Urinary bladder (tissue), 4 donors: ENCODE measurements around the gene NT5C3A. TPM values are rescaled to one million over a fixed set of nuclear protein-coding genes. Genes with fewer than 3 reads are reported as not detected.

Source experiments
- DNase-seq: peaks from one replicate; pipeline ENCODE4 v3.0.0-alpha.2; 2015; ENCODE audit errors: extremely low spot score
- H3K27ac ChIP-seq: one replicate; pipeline ENCODE4 v1.5.1; 2013; ENCODE audit warnings: low read depth, mild to moderate bottlenecking, moderate library complexity
- H3K36me3 ChIP-seq: one replicate; pipeline ENCODE4 v1.6.1; 2013; ENCODE audit warnings: mild to moderate bottlenecking, moderate library complexity; ENCODE audit not compliant: insufficient read depth
- H3K4me1 ChIP-seq: one replicate; pipeline ENCODE4 v1.6.1; 2013; ENCODE audit warnings: mild to moderate bottlenecking, moderate library complexity; ENCODE audit not compliant: insufficient read depth
- H3K4me3 ChIP-seq: one replicate; pipeline ENCODE4 v1.5.1; 2013; ENCODE audit warnings: low read depth, low read length
- whole genome bisulfite sequencing: extraction: QIAGEN DNeasy Blood & Tissue Kit; methylation state at CpG from one replicate; pipeline ENCODE4 v1.1.7; 2013; 5-methylcytosine and 5-hydroxymethylcytosine counted together
- polyA plus RNA-seq: library from polyadenylated mRNA; stranded (reverse); fragments of 200-250 nt; gene quantifications from one replicate; pipeline ENCODE4 v1.2.3, GENCODE V29; 2013
- total RNA-seq: library from RNA; depleted of rRNA; stranded (reverse); fragments of >200 nt; gene quantifications from one replicate; pipeline ENCODE4 v1.2.3, GENCODE V29; 2014
- donor health status: healthy with polysubstance abuse.
- donor health status: healthy.

NT5C3A gene
- total and polyA plus RNA-seq, 2 donors = 15.8 to 61.4 TPM

DNA sequence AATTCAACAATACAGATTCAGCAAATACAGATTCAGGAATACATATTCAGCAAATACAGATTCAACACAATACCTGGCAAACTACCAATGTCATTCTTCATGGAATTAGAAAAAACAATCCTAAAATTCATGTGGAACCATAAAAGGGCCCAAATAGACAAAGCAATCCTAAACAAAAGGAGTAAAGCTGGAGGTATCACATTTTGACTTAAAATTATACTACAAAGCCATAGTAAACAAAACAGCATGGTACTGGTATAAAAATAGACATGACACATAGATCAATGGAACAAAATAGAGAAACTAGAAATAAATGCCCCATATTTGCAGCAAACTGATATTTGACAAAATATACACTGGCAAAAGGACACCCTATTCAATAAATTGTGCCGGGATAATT is 3.4 kb upstream of the NT5C3A start:
- Histone ChIP-seq H3K27ac (no peak overlapping the region), H3K4me1 (no peaks in the 10 kb centered on the region), H3K4me3 (no peak overlapping the region), H3K36me3 (no peaks in the 10 kb centered on the region)
- no peak for DNase-seq
- 99% methylated on average over 1 of the region's 1 CpG for WGBS

DNA sequence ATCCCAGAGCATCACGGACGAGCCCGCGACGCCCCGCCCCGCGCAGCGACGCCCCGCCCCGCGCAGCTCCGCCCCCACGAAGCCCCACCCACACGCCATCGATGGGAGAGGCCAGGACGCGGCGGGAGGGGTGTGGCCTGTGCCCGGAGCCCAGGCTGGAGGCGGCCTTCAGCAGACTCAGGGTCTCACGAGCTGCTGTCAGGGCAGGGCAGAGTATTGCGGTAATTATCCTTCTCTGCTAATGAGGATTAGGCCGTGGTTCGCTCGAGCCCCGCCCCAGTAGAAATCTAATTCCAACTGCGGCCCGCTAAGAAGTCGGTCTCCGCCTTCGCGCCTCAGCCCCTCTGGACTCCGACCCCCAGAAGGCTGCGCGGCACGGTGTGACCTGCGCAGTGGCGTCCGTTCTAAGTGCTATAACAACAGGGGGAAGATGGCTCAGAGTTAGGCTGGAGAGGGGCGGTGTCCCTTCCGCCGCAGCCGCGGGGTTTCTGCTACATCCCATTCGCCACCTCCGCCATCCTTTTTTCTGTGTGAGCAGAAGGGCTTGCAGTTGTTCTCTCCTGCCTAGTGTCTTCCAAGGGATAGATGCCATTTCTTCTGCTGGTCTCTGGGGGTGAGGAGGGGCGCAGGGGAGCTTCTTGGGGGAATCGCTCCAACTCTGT is 337 bp upstream of the NT5C3A start:
- Histone ChIP-seq H3K27ac (peak overlapping the region; percentile 90), H3K36me3 (no peaks in the 10 kb centered on the region), H3K4me1 (no peaks in the 10 kb centered on the region), H3K4me3 (peak overlapping the region; percentile 65)
- WGBS = under 1% methylated on average over 50 of the region's 50 CpGs
- peak; percentile 88 for DNase-seq

- WGBS = 29% methylated on average over 8 of the region's 8 CpGs
- no peaks in the 10 kb centered on the region for H3K4me1 ChIP-seq
- no peaks in the 10 kb centered on the region for H3K36me3 ChIP-seq
- no peak overlapping the region for H3K4me3 ChIP-seq
- DNase-seq = no peak
- no peak overlapping the region for H3K27ac ChIP-seq
Observed at GRCh38 chr7:33061282-33061937, 1.2 kb downstream of the NT5C3A start.

DNA sequence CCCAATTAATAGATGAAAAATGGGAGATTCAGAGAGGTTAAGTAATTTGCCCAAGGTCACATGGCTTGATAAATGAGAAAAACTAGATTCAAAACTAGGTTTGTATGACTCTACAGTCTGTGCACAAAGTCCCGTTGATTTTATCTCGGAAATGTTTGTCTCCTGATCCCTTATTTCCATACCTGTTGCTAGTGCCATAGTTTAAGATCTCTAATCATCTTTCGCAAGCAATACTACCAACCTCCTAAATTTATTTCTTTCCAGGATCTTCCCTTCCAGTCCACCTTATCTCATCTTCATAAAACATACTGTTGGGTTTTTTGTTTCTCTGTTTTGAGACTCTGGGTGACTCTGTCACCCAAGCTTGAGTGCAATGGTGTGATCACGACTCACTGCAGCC is 2.9 kb downstream of the NT5C3A start:
- no peaks in the 10 kb centered on the region for H3K36me3 ChIP-seq
- H3K4me3 ChIP-seq = no peak overlapping the region
- no peak for DNase-seq
- no peak overlapping the region for H3K27ac ChIP-seq
- 60% methylated on average over 4 of the region's 4 CpGs for WGBS
- no peaks in the 10 kb centered on the region for H3K4me1 ChIP-seq

GRCh38 chr7:33055158-33055557 is 7.4 kb downstream of the NT5C3A start:
- DNase-seq = no peak
- H3K36me3 ChIP-seq = no peaks in the 10 kb centered on the region
- 97% methylated on average over 5 of the region's 5 CpGs for WGBS
- no peaks in the 10 kb centered on the region for H3K4me1 ChIP-seq
- no peak overlapping the region for H3K27ac ChIP-seq
- no peak overlapping the region for H3K4me3 ChIP-seq

DNA sequence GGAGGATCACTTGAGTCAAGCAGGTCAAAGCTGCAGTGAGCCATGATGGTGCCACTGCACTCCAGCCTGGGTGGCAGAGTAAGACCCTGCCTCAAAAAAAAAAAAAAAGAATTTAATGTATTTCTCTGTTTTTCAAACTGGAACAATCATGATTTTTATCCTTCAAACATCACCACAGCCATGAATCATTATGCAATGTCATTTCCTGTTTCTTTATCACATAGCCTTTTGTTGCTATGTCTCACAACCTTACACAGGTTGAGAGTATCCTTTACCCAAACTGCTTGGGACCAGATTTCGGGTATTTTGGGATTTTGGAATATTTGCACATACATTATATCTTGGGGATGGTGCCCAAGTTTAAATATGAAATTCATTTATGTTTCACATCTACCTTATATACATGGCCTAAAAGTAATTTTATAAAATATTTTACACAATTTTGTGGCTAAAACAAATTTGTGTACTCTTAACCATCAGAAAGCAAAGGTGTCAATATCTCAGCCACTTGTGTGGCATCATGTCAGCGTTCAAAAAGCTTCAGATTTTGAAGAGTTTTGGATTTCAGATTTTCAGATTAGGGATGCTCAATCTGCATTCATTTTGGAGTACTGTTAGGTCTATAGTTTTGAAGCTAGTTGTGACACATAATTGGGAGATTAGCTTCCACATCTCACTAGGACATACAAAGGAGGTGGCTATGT is 8.2 kb downstream of the NT5C3A start:
- Histone ChIP-seq H3K4me1 (no peaks in the 10 kb centered on the region), H3K36me3 (no peaks in the 10 kb centered on the region), H3K4me3 (no peak overlapping the region), H3K27ac (no peak overlapping the region)
- WGBS = 88% methylated on average over 2 of the region's 2 CpGs
- no peak for DNase-seq

- DNase-seq = no peak
- 57% methylated on average over 1 of the region's 1 CpG for WGBS
- Histone ChIP-seq H3K27ac (no peak overlapping the region), H3K4me1 (no peaks in the 10 kb centered on the region), H3K36me3 (no peaks in the 10 kb centered on the region), H3K4me3 (no peak overlapping the region)
Observed at GRCh38 chr7:33053721-33054120, 8.9 kb downstream of the NT5C3A start.

GRCh38 chr7:33050535-33051318 is 11.8 kb downstream of the NT5C3A start:
- Histone ChIP-seq H3K36me3 (no peaks in the 10 kb centered on the region), H3K4me3 (no peak overlapping the region), H3K4me1 (no peaks in the 10 kb centered on the region), H3K27ac (no peak overlapping the region)
- no peak for DNase-seq
- WGBS = 0% methylated on average over 1 of the region's 1 CpG

GRCh38 chr7:33048704-33049103 is 13.9 kb downstream of the NT5C3A start:
- Histone ChIP-seq H3K27ac (no peak overlapping the region), H3K4me1 (no peaks in the 10 kb centered on the region), H3K36me3 (no peaks in the 10 kb centered on the region), H3K4me3 (no peak overlapping the region)
- no peak for DNase-seq
- 85% methylated on average over 1 of the region's 1 CpG for WGBS

DNA sequence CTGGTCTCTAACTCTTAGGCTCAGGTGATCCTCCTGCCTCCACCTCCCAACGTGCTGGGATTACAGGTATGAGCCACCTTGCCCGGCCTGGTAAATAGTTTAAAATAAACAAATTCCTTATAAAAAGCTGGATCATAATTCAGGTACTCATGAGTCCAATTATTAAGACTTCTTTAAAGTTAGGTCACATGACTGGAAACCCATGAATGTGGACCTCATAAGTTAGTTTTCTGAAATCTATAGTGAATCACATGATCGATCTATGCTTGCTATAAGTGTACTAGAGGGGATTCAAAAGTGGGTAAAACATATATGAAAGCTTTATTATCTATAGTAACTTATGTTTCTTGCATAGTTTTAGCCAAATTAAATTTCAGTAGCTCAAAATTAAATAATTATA is 14.3 kb downstream of the NT5C3A start:
- WGBS = 94% methylated on average over 3 of the region's 3 CpGs
- no peak for DNase-seq
- no peak overlapping the region for H3K4me3 ChIP-seq
- H3K4me1 ChIP-seq = no peaks in the 10 kb centered on the region
- no peak overlapping the region for H3K27ac ChIP-seq
- H3K36me3 ChIP-seq = no peaks in the 10 kb centered on the region

GRCh38 chr7:33044986-33045385 is 17.6 kb downstream of the NT5C3A start:
- H3K27ac ChIP-seq = no peak overlapping the region
- H3K36me3 ChIP-seq = no peaks in the 10 kb centered on the region
- WGBS = 35% methylated on average over 2 of the region's 2 CpGs
- H3K4me1 ChIP-seq = no peaks in the 10 kb centered on the region
- H3K4me3 ChIP-seq = no peak overlapping the region
- no peak for DNase-seq

DNA sequence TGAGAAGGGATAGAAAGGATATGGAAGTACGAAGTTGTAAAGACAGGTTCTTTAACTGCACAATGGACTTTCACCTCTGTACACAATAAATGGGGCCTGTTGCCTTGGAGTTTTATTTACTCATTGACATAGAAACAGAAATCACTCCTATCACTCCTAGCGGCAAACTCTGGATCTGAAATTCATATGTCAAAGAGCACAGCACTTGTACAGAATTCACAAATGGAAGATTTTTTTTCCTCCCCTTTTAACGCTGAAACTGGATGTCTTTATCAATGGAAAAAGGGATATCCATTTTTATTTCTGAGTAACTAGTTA is 18.2 kb downstream of the NT5C3A start:
- H3K27ac ChIP-seq = no peak overlapping the region
- 77% methylated on average over 3 of the region's 3 CpGs for WGBS
- H3K36me3 ChIP-seq = no peaks in the 10 kb centered on the region
- H3K4me1 ChIP-seq = no peaks in the 10 kb centered on the region
- no peak for DNase-seq
- no peak overlapping the region for H3K4me3 ChIP-seq

GRCh38 chr7:33043501-33044400 is 18.8 kb downstream of the NT5C3A start:
- Histone ChIP-seq H3K4me1 (no peaks in the 10 kb centered on the region), H3K36me3 (no peaks in the 10 kb centered on the region), H3K4me3 (no peak overlapping the region), H3K27ac (no peak overlapping the region)
- 87% methylated on average over 6 of the region's 6 CpGs for WGBS
- no peak for DNase-seq
